Right lobe of liver (tissue), 6 donors: Measurements from ENCODE around the gene FFAR3. TPM values are rescaled to one million over a fixed set of nuclear protein-coding genes. Genes with fewer than 3 reads are reported as not detected.

Experiments used
- ATAC-seq, 4 donors: fragments of 200-7000 bp; cut with Tn5 transposase; one replicate each; pipeline ENCODE4 v1.9.1; 2020; ENCODE audit warnings: mild to moderate bottlenecking in 4 of 4, moderate library complexity in 4 of 4
- DNase-seq, 3 donors: peaks; one replicate each; pipeline ENCODE4 v3.0.0-alpha.2; 2020
- H3K27ac ChIP-seq, 3 donors: fragments of 200-600 bp; one replicate each; pipeline ENCODE4 v1.8.0; 2022
- H3K27me3 ChIP-seq, 2 donors: fragments of 200-600 bp; one replicate each; pipeline ENCODE4 v1.8.0; 2022
- H3K36me3 ChIP-seq, 4 donors: fragments of 200-600 bp; sonication (generic) in 1 of 4; one replicate each; pipeline versions ENCODE4 v1.5.1 to v1.8.0; 2017 to 2022; ENCODE audit warnings: control low read depth in 1 of 4
- H3K4me1 ChIP-seq, 4 donors: fragments of 200-600 bp; sonication (generic) in 1 of 4; one replicate each; pipeline versions ENCODE4 v1.5.1 to v1.8.0; 2017 to 2022; ENCODE audit warnings: control low read depth in 1 of 4
- H3K4me3 ChIP-seq, 3 donors: fragments of 200-600 bp; one replicate each; pipeline ENCODE4 v1.8.0; 2022
- H3K9me3 ChIP-seq, 4 donors: fragments of 200-600 bp; sonication (generic) in 1 of 4; one replicate each; pipeline versions ENCODE4 v1.5.1 to v1.8.0; 2017 to 2022; ENCODE audit warnings: control low read depth in 1 of 4
- POLR2A ChIP-seq: fragments of 450-650 bp; IDR thresholded peaks from one replicate; pipeline ENCODE4 v1.6.1; 2017; ENCODE audit warnings: antibody characterized with exemption, mild to moderate bottlenecking
- WGBS: methylation state at CpG from one replicate; pipeline ENCODE4 v1.1.6; 2018; ENCODE audit warnings: low coverage, low lambda C conversion rate; ENCODE audit not compliant: insufficient coverage; ENCODE audit errors: missing lambda C conversion rate; 5-methylcytosine and 5-hydroxymethylcytosine counted together
- intact Hi-C, 2 donors: fragments of 100-400 bp; cut with DNase I; formaldehyde crosslinking; loops; one replicate each; pipeline versions ENCODE4 v1.11.2 to v1.14.1; 2022
- total RNA-seq, 6 experiments: library from RNA; depleted of rRNA in 2 of 6; stranded (reverse); fragments of >200 nt in 2 of 6; fragmentation: NEBNext Ultra II Directional in 3 of 6; extraction: Animal tissue kit (Norgen Biotek cat#: 25700) in 3 of 6; gene quantifications; one replicate each; pipeline versions ENCODE4 v1.1.0 to v1.2.4, GENCODE V29; 2016 to 2023
- TF ChIP-seq, protein P1 (sequence below), 4 donors: fragments of 200-600 bp in 3 of 4; fragments of 450-650 bp in 1 of 4; IDR thresholded peaks; one replicate each; pipeline versions ENCODE4 v1.5.1 to v1.8.0; 2016 to 2022; ENCODE audit warnings: antibody characterized with exemption in 4 of 4, mild to moderate bottlenecking in 2 of 4
- donor health status: DM: no; HTN: yes; CAD: no.
- donor health status: DM: no; HTN: no; CAD: no.
- donor health status: DM: no; HTN: no; CAD: no.
- donor health status: DM: no; HTN: yes; CAD: no.
- donor health status: DM: no; HTN: yes; CAD: no.

The FFAR3 gene
- total RNA-seq, 6 experiments from 2014 or later: 0.27 TPM; not detected in 5

DNA sequence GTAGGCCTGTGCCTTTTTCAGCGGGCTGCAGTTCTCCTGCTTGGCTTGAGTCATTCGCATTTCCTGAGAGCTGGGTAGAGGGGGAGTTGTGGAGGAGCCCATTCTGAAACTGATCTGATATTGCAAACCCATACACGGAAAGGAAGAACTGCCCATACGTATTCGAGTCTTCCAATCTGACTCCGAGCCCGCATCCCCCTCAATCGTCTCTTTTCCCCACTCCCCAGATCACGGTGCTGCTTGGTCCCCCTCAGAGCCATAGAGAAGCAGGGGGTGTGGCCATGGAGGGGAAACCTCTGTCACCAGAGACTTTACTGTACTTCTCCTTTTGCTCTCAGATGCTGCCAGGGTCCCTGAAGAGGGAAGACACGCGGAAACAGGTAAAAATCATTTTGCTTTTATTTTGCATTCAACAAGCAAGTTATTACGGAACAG lies 29.4 kb upstream of the FFAR3 start, which contains the start of gene CD22:
Gene CD22, plus strand, starts transcription at position 337 of the 435 bp plus-strand sequence. CDS start 2,854 bp downstream, outside the sequence.
- DNase-seq: no peak
- intact Hi-C loops: no loop called here
- Histone ChIP-seq H3K4me3 (no peak within 1 kb of the TSS), H3K9me3 (no peaks in the 10 kb centered on the region), H3K27ac (no peak within 1 kb of the TSS), H3K4me1 (no peaks in the 10 kb centered on the region), H3K27me3 (no peaks in the 10 kb centered on the region), H3K36me3 (no peaks in the 10 kb centered on the region)
- peak in 1 of 4 donors; percentile 25 for ATAC-seq
- TF ChIP-seq, protein P1, sequence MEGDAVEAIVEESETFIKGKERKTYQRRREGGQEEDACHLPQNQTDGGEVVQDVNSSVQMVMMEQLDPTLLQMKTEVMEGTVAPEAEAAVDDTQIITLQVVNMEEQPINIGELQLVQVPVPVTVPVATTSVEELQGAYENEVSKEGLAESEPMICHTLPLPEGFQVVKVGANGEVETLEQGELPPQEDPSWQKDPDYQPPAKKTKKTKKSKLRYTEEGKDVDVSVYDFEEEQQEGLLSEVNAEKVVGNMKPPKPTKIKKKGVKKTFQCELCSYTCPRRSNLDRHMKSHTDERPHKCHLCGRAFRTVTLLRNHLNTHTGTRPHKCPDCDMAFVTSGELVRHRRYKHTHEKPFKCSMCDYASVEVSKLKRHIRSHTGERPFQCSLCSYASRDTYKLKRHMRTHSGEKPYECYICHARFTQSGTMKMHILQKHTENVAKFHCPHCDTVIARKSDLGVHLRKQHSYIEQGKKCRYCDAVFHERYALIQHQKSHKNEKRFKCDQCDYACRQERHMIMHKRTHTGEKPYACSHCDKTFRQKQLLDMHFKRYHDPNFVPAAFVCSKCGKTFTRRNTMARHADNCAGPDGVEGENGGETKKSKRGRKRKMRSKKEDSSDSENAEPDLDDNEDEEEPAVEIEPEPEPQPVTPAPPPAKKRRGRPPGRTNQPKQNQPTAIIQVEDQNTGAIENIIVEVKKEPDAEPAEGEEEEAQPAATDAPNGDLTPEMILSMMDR (IDR thresholded peaks at IDR 0.05): no peak
- no peak for TF ChIP-seq POLR2A
- WGBS: 73% methylated on average over 9 of the region's 12 CpGs

DNA sequence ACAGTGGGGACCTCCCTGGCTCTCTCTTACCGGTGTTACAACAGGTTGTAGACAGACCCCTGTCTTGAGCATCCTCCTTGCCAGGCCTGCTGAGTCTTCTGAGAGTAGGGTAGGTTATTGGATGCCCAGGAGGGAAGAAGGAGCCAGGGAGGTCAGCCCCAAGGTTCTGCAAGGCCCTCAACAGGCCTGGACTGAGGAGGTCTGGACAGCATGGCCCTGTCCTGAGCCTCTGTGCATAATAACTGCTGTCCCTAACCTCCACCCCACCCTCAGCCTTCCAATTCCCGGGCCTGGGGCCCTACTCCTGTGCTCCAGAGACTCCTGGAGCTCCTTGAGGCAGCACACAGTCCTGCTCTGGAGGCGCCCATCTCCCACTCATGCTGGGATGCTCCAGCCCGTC lies 28.9 kb upstream of the FFAR3 start:
- TF ChIP-seq POLR2A: no peak
- TF ChIP-seq, protein P1 (IDR thresholded peaks at IDR 0.05): no peak
- no peak overlapping the region for H3K4me3 ChIP-seq

DNA sequence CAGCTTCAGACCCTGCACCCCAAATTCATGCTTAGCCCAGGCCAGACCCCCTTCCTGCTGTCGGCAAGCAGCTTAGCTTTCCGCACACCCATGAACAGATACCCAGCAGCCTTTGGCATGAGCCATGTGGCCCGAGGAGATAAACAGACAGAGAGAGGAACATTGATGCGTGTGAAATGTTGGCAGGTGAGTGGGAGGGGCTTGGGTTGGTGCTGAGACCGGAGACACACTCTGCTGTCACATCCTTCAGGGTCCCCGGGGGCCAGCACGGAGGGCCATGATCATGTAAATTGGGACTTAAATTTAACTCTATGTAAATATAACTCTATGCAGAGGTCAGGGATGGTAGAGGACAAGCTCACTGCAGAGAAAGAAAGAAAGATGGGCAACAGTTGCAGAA lies 27.8 kb upstream of the FFAR3 start:
- WGBS: 78% methylated on average over 7 of the region's 7 CpGs
- H3K9me3 ChIP-seq: no peaks in the 10 kb centered on the region
- no peaks in the 10 kb centered on the region for H3K27me3 ChIP-seq
- no peak for DNase-seq
- H3K27ac ChIP-seq: no peak overlapping the region
- TF ChIP-seq POLR2A: no peak
- TF ChIP-seq, protein P1 (IDR thresholded peaks at IDR 0.05): no peak
- no peak for ATAC-seq
- intact Hi-C loops: no loop called here
- no peaks in the 10 kb centered on the region for H3K36me3 ChIP-seq
- no peaks in the 10 kb centered on the region for H3K4me1 ChIP-seq
- no peak overlapping the region for H3K4me3 ChIP-seq

More for the DNA sequence above, 28.9 kb upstream of the FFAR3 start:
- Histone ChIP-seq H3K36me3 (no peaks in the 10 kb centered on the region), H3K9me3 (no peaks in the 10 kb centered on the region), H3K27ac (no peak overlapping the region), H3K4me1 (no peaks in the 10 kb centered on the region), H3K27me3 (no peaks in the 10 kb centered on the region)
- WGBS: 60% methylated on average over 1 of the region's 4 CpGs
- intact Hi-C loops: no loop called here
- no peak for DNase-seq
- ATAC-seq: peak in 1 of 4 donors; percentile 26

DNA sequence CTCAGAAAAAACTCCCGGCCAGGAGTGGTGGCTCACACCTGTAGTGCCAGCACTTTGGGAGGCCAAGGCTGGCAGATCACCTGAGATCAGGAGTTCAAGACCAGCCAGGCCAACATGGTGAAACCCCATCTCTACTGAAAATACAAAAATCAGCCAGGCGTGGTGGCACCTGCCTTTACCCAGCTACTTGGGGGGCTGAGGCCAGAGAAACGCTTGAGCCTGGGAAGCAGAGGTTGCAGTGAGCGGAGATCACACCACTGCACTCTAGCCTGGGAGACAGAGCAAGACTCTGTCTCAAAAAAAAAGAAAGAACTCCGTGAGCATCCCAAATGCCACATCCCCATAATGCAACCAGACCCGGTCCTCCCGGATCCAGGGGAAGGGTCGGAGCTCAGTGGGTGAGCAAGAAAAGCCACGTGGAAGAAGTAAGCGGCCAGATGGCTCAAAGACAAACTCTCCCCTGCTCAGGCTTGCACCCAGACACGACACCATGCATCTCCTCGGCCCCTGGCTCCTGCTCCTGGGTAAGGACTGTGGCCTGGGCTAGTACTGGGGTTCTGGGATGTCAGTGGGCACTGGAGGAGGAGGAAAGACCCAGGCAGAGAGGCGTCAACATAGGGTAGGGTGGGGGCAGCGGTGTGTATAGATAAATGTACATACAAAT lies 26.6 kb upstream of the FFAR3 start:
- no peaks in the 10 kb centered on the region for H3K27me3 ChIP-seq
- H3K27ac ChIP-seq: no peak overlapping the region
- WGBS: 81% methylated on average over 8 of the region's 14 CpGs

More for the DNA sequence above, 26.6 kb upstream of the FFAR3 start:
- no peak overlapping the region for H3K4me3 ChIP-seq
- H3K4me1 ChIP-seq: no peaks in the 10 kb centered on the region
- no peak for ATAC-seq
- intact Hi-C loops: no loop called here
- no peak for DNase-seq
- no peak for TF ChIP-seq POLR2A
- TF ChIP-seq, protein P1 (IDR thresholded peaks at IDR 0.05): no peak
- no peaks in the 10 kb centered on the region for H3K9me3 ChIP-seq
- no peaks in the 10 kb centered on the region for H3K36me3 ChIP-seq
